HCT116 (cell line): Measurements from ENCODE around the gene CBX3. TPM values are rescaled to one million over a fixed set of nuclear protein-coding genes. Genes with fewer than 3 reads are reported as not detected.
"Not testable (repeated sequence)": the region's sequence is repeated elsewhere in the genome, so short reads cannot be mapped to it uniquely, and the experiment has no call there.

Source experiments
- ATAC-seq: fragments of 200-7000 bp; cut with Tn5 transposase; 2 replicates; pipeline ENCODE4 v1.9.1; 2020; ENCODE audit warnings: mild to moderate bottlenecking, moderate library complexity
- BruUV-seq: library from RNA; stranded (reverse); fragments of 400-500 nt; replicated peaks from 2 replicates; lab custom pipeline; 2021; lab: Mats Ljungman, UMichigan
- CTCF ChIA-PET: fragments of 300-600 bp; sonication (Branson Sonifier 250); formaldehyde crosslinking; loops from one replicate; lab custom pipeline; 2021; ENCODE audit warnings: antibody characterized with exemption; lab: Charles Lee
- POLR2A ChIA-PET: fragments of 300-600, 350-600 bp; sonication (Branson Sonifier 250); formaldehyde crosslinking; loops from one replicate; lab custom pipeline; 2021; ENCODE audit warnings: antibody characterized with exemption; lab: Charles Lee
- RAD21 ChIA-PET, 2 experiments: fragments of 300-600 bp; sonication (Branson Sonifier 250); formaldehyde crosslinking; loops; one replicate each; lab custom pipeline; 2023; ENCODE audit warnings: low total read pairs in 2 of 2; ENCODE audit not compliant: uncharacterized antibody in 2 of 2, unreplicated experiment in 2 of 2, low non-redundant PET in 1 of 2; lab: Charles Lee
- DNase-seq: peaks from one replicate; pipeline ENCODE4 v3.0.0-alpha.2; 2010; ENCODE audit warnings: low read depth, low spot score
- H2AFZ ChIP-seq: fragments of 200-600 bp; shearing (Covaris generic), sonication (generic); 2 replicates; pipeline ENCODE4 v1.6.1; 2017; ENCODE audit warnings: low read depth, mixed run types, mixed read lengths, antibody characterized with exemption, low read length; ENCODE audit not compliant: poor library complexity, severe bottlenecking
- H3K27ac ChIP-seq: 2 replicates; pipeline ENCODE4 v1.5.1; 2012; ENCODE audit warnings: low read depth, low read length
- H3K27me3 ChIP-seq: fragments of 200-600 bp; sonication (generic); 2 replicates; pipeline ENCODE4 v1.6.1; 2016; ENCODE audit warnings: mixed run types, low read length, mixed read lengths; ENCODE audit not compliant: insufficient read depth
- H3K36me3 ChIP-seq, 2 experiments: fragments of 200-500 bp in 1 of 2; fragments of 200-600 bp in 1 of 2; sonication (Bioruptor generic) in 1 of 2; sonication (generic) in 1 of 2; 2 replicates each; pipeline versions ENCODE4 v1.5.1 to v1.6.1; 2014 to 2016; ENCODE audit warnings: low read length in 2 of 2, inconsistent platforms in 1 of 2, mixed read lengths in 1 of 2, mixed run types in 1 of 2; ENCODE audit not compliant: insufficient read depth in 2 of 2, control insufficient read depth in 1 of 2
- H3K4me1 ChIP-seq, 2 experiments: fragments of 200-600 bp in 1 of 2; sonication (generic) in 1 of 2; 2 replicates each; pipeline versions ENCODE4 v1.5.1 to v1.6.1; 2012 to 2017; ENCODE audit warnings: low read length in 2 of 2, inconsistent platforms in 1 of 2, mild to moderate bottlenecking in 1 of 2, mixed read lengths in 1 of 2, mixed run types in 1 of 2, moderate library complexity in 1 of 2; ENCODE audit not compliant: insufficient read depth in 2 of 2, control insufficient read depth in 1 of 2
- H3K4me2 ChIP-seq: fragments of 200-600 bp; sonication (generic); 2 replicates; pipeline ENCODE4 v1.6.1; 2017; ENCODE audit warnings: mixed run types, low read length, mixed read lengths
- H3K4me3 ChIP-seq, 2 experiments: fragments of 200-600 bp in 1 of 2; sonication (generic) in 1 of 2; replicated peaks in 1 of 2; 2 replicates each; pipeline ENCODE4 v1.5.1; 2011 to 2016; ENCODE audit warnings: low read length in 2 of 2, control low read depth in 1 of 2, low read depth in 1 of 2, mild to moderate bottlenecking in 1 of 2, mixed read lengths in 1 of 2, mixed run types in 1 of 2
- H3K79me2 ChIP-seq: fragments of 200-600 bp; sonication (generic); 2 replicates; pipeline ENCODE4 v1.6.1; 2017; ENCODE audit warnings: mild to moderate bottlenecking, mixed run types, low read length, moderate library complexity, mixed read lengths; ENCODE audit not compliant: insufficient read depth
- H3K9ac ChIP-seq: fragments of 200-600 bp; sonication (generic); 2 replicates; pipeline ENCODE4 v1.6.1; 2016; ENCODE audit warnings: low read length, mixed read lengths
- H3K9me2 ChIP-seq: fragments of 200-600 bp; sonication (generic), shearing (Covaris generic); 2 replicates; pipeline ENCODE4 v1.6.1; 2017; ENCODE audit warnings: mixed run types, mild to moderate bottlenecking, moderate library complexity; ENCODE audit not compliant: insufficient read depth
- H3K9me3 ChIP-seq, 2 experiments: fragments of 200-500 bp in 1 of 2; fragments of 200-600 bp in 1 of 2; sonication (Bioruptor generic) in 1 of 2; sonication (generic) in 1 of 2; 2 replicates each; pipeline ENCODE4 v1.6.1; 2014 to 2017; ENCODE audit warnings: low read length in 2 of 2, mixed read lengths in 2 of 2, inconsistent platforms in 1 of 2, low read depth in 1 of 2, mild to moderate bottlenecking in 1 of 2, mixed run types in 1 of 2, moderate library complexity in 1 of 2; ENCODE audit not compliant: control insufficient read depth in 1 of 2, insufficient read depth in 1 of 2
- H4K20me1 ChIP-seq: fragments of 200-600 bp; sonication (generic), shearing (Covaris generic); 2 replicates; pipeline ENCODE4 v1.6.1; 2017; ENCODE audit warnings: mixed run types, mild to moderate bottlenecking, moderate library complexity; ENCODE audit not compliant: insufficient read depth
- CEBPB ChIP-seq: IDR thresholded peaks from 2 replicates; pipeline ENCODE4 v1.6.1; 2012; ENCODE audit warnings: low read depth
- POLR2AphosphoS5 ChIP-seq: IDR thresholded peaks from 2 replicates; pipeline ENCODE4 v1.6.1; 2011; ENCODE audit warnings: mild to moderate bottlenecking, low read depth, low read length, moderate library complexity
- ZFX ChIP-seq: fragments of 450-650 bp; IDR thresholded peaks from 2 replicates; pipeline ENCODE4 v1.6.1; 2017
- intact Hi-C: fragments of 100-400 bp; cut with micrococcal nuclease; formaldehyde crosslinking; loops from 2 replicates; pipeline ENCODE4 v1.10.0; 2022
- total RNA-seq: library from RNA; stranded (reverse); gene quantifications from one replicate; pipeline ENCODE4 v1.2.1, GENCODE V29; 2021; ENCODE audit not compliant: unreplicated experiment
- TF ChIP-seq, protein P1 (sequence below), 3 experiments: fragments of 200-600 bp in 1 of 3; sonication (generic) in 1 of 3; IDR thresholded peaks in 2 of 3; conservative IDR thresholded peaks in 1 of 3; 2 replicates each; pipeline ENCODE4 v1.5.1; 2012 to 2017; ENCODE audit warnings: low read depth in 2 of 3, low read length in 2 of 3, antibody characterized with exemption in 1 of 3, borderline replicate concordance in 1 of 3, control low read depth in 1 of 3, mild to moderate bottlenecking in 1 of 3, mixed read lengths in 1 of 3, mixed run types in 1 of 3, moderate library complexity in 1 of 3; ENCODE audit not compliant: insufficient read depth in 1 of 3
- TF ChIP-seq, protein P2 (sequence below): IDR thresholded peaks from 2 replicates; pipeline ENCODE4 v1.6.1; 2012

The CBX3 gene
- total RNA-seq, 1 experiment from 2014 or later: 274 TPM

GRCh38 chr7:26182706-26183105, 18.8 kb upstream of the CBX3 start (continued):
- TF ChIP-seq, protein P1, sequence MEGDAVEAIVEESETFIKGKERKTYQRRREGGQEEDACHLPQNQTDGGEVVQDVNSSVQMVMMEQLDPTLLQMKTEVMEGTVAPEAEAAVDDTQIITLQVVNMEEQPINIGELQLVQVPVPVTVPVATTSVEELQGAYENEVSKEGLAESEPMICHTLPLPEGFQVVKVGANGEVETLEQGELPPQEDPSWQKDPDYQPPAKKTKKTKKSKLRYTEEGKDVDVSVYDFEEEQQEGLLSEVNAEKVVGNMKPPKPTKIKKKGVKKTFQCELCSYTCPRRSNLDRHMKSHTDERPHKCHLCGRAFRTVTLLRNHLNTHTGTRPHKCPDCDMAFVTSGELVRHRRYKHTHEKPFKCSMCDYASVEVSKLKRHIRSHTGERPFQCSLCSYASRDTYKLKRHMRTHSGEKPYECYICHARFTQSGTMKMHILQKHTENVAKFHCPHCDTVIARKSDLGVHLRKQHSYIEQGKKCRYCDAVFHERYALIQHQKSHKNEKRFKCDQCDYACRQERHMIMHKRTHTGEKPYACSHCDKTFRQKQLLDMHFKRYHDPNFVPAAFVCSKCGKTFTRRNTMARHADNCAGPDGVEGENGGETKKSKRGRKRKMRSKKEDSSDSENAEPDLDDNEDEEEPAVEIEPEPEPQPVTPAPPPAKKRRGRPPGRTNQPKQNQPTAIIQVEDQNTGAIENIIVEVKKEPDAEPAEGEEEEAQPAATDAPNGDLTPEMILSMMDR (IDR thresholded peaks at IDR 0.05 in 2 of 3, conservative IDR thresholded peaks at IDR 0.05 in 1 of 3; ENCODE audit: borderline replicate concordance in 1 of 3, insufficient read depth in 1 of 3, low read depth in 2 of 3, low read length in 2 of 3): no peak
- no peak; the same call in 1 of the 2 replicates for TF ChIP-seq POLR2AphosphoS5
- TF ChIP-seq ZFX: no peak

GRCh38 chr7:26183545-26184280, 17.8 kb upstream of the CBX3 start:
- Histone ChIP-seq H4K20me1 (peaks cover 29% of the 10 kb centered on the region; the same call in 1 of the 2 replicates), H3K9me2 (no peaks in the 10 kb centered on the region), H3K4me3 (no peak overlapping the region), H2AFZ (no peak overlapping the region), H3K9me3 (no peaks in the 10 kb centered on the region), H3K36me3 (peaks cover 0 to 2% of the 10 kb centered on the region in 2 experiments; a peak in 1 of 4 replicates), H3K79me2 (no peaks in the 10 kb centered on the region; the same call in 1 of the 2 replicates), H3K9ac (no peak overlapping the region), H3K4me1 (no peaks in the 10 kb centered on the region), H3K27me3 (no peaks in the 10 kb centered on the region), H3K4me2 (no peak overlapping the region), H3K27ac (peak overlapping the region; percentile 28; the same call in 1 of the 2 replicates)
- CTCF ChIA-PET: interaction anchor here (3.8 kb wide), 1 partner anchor 93 kb away, joined by 16 read pairs; no protein-coding TSS in a partner anchor
- no peak for ATAC-seq
- RAD21 ChIA-PET: no interaction called here
- POLR2A ChIA-PET: interaction anchor here (1.5 kb wide), 1 partner anchor 15 kb away, joined by 4 read pairs; no protein-coding TSS in a partner anchor
- DNase-seq: no peak
- intact Hi-C loops: loop anchor here (5.0 kb wide), 1 partner anchor 91 kb away; no protein-coding TSS in a partner anchor
- no TSS peak for BruUV-seq
- TF ChIP-seq, protein P2, sequence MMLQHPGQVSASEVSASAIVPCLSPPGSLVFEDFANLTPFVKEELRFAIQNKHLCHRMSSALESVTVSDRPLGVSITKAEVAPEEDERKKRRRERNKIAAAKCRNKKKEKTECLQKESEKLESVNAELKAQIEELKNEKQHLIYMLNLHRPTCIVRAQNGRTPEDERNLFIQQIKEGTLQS: no peak
- 0 out of 2 replicates have a peak, but pooled peaks have one; percentile 15 for TF ChIP-seq CEBPB

DNA sequence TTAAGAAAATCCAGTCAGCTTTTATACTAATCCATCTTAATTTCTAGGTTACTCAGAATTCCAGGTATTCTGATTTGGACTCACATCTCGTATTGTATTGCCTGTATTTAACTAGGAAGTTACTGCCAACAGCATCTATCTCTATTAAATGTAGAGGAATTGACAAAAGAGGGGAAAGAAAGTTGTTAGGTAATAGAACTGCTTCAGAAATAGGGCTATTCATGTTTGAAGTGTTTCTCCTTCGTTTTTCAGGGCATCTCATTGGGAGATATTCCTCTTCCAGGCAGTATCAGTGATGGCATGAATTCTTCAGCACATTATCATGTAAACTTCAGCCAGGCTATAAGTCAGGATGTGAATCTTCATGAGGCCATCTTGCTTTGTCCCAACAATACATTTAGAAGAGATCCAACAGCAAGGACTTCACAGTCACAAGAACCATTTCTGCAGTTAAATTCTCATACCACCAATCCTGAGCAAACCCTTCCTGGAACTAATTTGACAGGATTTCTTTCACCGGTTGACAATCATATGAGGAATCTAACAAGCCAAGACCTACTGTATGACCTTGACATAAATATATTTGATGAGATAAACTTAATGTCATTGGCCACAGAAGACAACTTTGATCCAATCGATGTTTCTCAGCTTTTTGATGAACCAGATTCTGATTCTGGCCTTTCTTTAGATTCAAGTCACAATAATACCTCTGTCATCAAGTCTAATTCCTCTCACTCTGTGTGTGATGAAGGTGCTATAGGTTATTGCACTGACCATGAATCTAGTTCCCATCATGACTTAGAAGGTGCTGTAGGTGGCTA, 17.1 kb upstream of the CBX3 start:
- H3K9ac ChIP-seq, H2AFZ ChIP-seq, H3K4me1 ChIP-seq, H3K4me2 ChIP-seq, CTCF ChIA-PET, RAD21 ChIA-PET, DNase-seq, H3K4me3 ChIP-seq, H3K36me3 ChIP-seq, H3K79me2 ChIP-seq, H3K27me3 ChIP-seq, BruUV-seq, POLR2A ChIA-PET, H3K9me2 ChIP-seq, H3K9me3 ChIP-seq, ATAC-seq: not testable (repeated sequence)
- Histone ChIP-seq H4K20me1 (peaks cover 37% of the 10 kb centered on the region; the same call in 1 of the 2 replicates), H3K27ac (peak overlapping the region; percentile 28; the same call in 1 of the 2 replicates)
- intact Hi-C loops: loop anchor here (5.0 kb wide), 1 partner anchor 92 kb away; no protein-coding TSS in a partner anchor
